ENCODE results near the gene THADA. TPM values are rescaled to one million over a fixed set of nuclear protein-coding genes. Genes with fewer than 3 reads are reported as not detected.
"Not testable (repeated sequence)": the region's sequence is repeated elsewhere in the genome, so short reads cannot be mapped to it uniquely, and the experiment has no call there.

Gene THADA
- total and polyA plus RNA-seq, 2 donors (not counting 1 experiment from before 2014, with no cell fraction given) = 9.2 to 36.2 TPM

DNA sequence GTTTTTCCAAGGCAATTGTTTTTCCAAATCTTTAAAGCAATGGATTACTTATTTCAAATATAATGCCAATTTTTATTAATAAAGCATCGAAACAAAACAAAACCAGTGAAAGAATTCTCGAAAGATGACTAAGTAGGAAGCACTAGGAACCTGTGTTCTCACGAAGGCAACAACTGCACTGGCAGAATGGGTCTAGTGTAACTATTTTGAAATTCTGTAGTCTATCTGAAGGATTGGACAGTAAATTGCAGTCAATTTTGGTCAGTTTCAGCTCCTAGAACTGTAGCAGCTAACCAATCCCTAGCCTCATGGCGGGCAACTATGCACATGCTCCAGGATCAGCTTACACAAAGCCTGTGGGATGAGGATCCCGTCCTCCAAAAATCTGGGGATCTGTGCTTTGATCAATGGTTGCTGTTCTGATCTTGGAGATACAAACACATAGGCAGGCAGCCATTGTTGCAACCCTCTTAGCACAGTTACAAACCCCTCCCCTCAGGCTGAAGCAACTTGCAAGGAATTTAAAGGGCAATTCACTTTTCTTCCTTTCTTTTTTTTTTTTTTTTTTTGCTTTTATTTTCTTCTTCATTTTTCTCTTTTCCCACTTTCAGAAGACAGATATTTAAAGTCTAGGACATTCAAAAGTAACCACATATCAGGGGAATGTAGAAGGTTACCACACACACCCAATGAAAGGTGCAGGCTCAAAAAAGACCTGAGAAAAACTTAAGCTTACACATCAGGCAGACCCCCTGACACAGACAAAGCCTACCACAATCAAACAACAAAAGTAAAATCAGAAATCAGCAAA, 147.6 kb downstream of the THADA start:
- no peak overlapping the region for H3K9ac ChIP-seq (ENCODE audit: insufficient read depth, low read length)
- DNase-seq (ENCODE audit: low read depth in 2 of 2) = no peak

GRCh38 chr2:43446755-43447154, 149.1 kb downstream of the THADA start:
- DNase-seq (ENCODE audit: low read depth in 2 of 2); H3K4me2 ChIP-seq (ENCODE audit: extremely low read depth, insufficient read depth, low read length); H3K4me1 ChIP-seq (ENCODE audit: control insufficient read depth, extremely low read depth, insufficient read depth, low read length); H3K36me3 ChIP-seq (ENCODE audit: control insufficient read depth, insufficient read depth, low read length); H2AFZ ChIP-seq (ENCODE audit: low read length); H3K27me3 ChIP-seq (ENCODE audit: control insufficient read depth, insufficient read depth, low read length); H3K9ac ChIP-seq (ENCODE audit: insufficient read depth, low read length); H3K27ac ChIP-seq (ENCODE audit: insufficient read depth, low read length); H3K9me3 ChIP-seq (ENCODE audit: control insufficient read depth, insufficient read depth, low read depth, low read length); H3K79me2 ChIP-seq (ENCODE audit: control insufficient read depth, insufficient read depth, low read length); H3K4me3 ChIP-seq (replicated peaks in 1 of 4; ENCODE audit: control extremely low read depth in 1 of 4, insufficient read depth in 1 of 4, low read depth in 3 of 4, low read length in 4 of 4); H4K20me1 ChIP-seq (ENCODE audit: control insufficient read depth, extremely low read depth, insufficient read depth, low read length): not testable (repeated sequence)

More for the DNA sequence above, 147.6 kb downstream of the THADA start:
- no peak overlapping the region for H3K27ac ChIP-seq (ENCODE audit: insufficient read depth, low read length)
- H3K36me3 ChIP-seq (ENCODE audit: control insufficient read depth, insufficient read depth, low read length) = no peaks in the 10 kb centered on the region
- H3K4me2 ChIP-seq (ENCODE audit: extremely low read depth, insufficient read depth, low read length) = no peak overlapping the region
- H2AFZ ChIP-seq (ENCODE audit: low read length) = no peak overlapping the region
- no peaks in the 10 kb centered on the region for H3K4me1 ChIP-seq (ENCODE audit: control insufficient read depth, extremely low read depth, insufficient read depth, low read length)
- H3K9me3 ChIP-seq (ENCODE audit: control insufficient read depth, insufficient read depth, low read depth, low read length) = no peaks in the 10 kb centered on the region
- H3K79me2 ChIP-seq (ENCODE audit: control insufficient read depth, insufficient read depth, low read length) = no peaks in the 10 kb centered on the region
- H4K20me1 ChIP-seq (ENCODE audit: control insufficient read depth, extremely low read depth, insufficient read depth, low read length) = no peaks in the 10 kb centered on the region
- TF ChIP-seq CTCF (conservative IDR thresholded peaks at IDR 0.05 in 1 of 2, IDR thresholded peaks at IDR 0.05 in 1 of 2; ENCODE audit: low read depth in 1 of 2, low read length in 2 of 2) (no peak), EZH2 (IDR thresholded peaks at IDR 0.05; ENCODE audit: low read length, missing control alignments) (no peak)
- no peaks in the 10 kb centered on the region for H3K27me3 ChIP-seq (ENCODE audit: control insufficient read depth, insufficient read depth, low read length)
- no peak overlapping the region for H3K4me3 ChIP-seq (replicated peaks in 1 of 4; ENCODE audit: control extremely low read depth in 1 of 4, insufficient read depth in 1 of 4, low read depth in 3 of 4, low read length in 4 of 4)

DNA sequence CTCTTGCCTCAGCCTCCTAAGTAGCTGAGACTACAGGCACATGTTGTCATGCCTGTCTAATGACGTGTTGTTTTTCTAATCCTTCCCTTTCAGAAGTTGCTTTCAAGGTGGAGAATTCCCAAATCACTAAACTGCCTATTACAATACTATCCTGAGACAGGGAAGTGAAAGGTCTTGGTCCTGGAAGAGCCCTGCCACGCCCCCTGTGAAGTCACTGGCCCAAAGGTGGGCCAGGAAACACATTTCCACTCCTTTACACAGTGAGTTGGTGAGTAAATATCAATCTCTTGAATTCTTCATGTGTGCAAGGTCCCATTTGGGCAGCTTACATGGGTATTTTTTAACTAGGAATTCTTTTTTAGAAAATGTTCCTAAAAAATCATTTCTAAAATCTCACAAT, 150.1 kb downstream of the THADA start:
- no peak overlapping the region for H3K9ac ChIP-seq (ENCODE audit: insufficient read depth, low read length)
- H3K4me2 ChIP-seq (ENCODE audit: extremely low read depth, insufficient read depth, low read length) = no peak overlapping the region
- no peaks in the 10 kb centered on the region for H3K36me3 ChIP-seq (ENCODE audit: control insufficient read depth, insufficient read depth, low read length)
- H3K27me3 ChIP-seq (ENCODE audit: control insufficient read depth, insufficient read depth, low read length) = no peaks in the 10 kb centered on the region
- H4K20me1 ChIP-seq (ENCODE audit: control insufficient read depth, extremely low read depth, insufficient read depth, low read length) = no peaks in the 10 kb centered on the region
- no peaks in the 10 kb centered on the region for H3K4me1 ChIP-seq (ENCODE audit: control insufficient read depth, extremely low read depth, insufficient read depth, low read length)
- no peaks in the 10 kb centered on the region for H3K9me3 ChIP-seq (ENCODE audit: control insufficient read depth, insufficient read depth, low read depth, low read length)
- TF ChIP-seq EZH2 (IDR thresholded peaks at IDR 0.05; ENCODE audit: low read length, missing control alignments) (no peak), CTCF (conservative IDR thresholded peaks at IDR 0.05 in 1 of 2, IDR thresholded peaks at IDR 0.05 in 1 of 2; ENCODE audit: low read depth in 1 of 2, low read length in 2 of 2) (no peak)
- no peak overlapping the region for H3K27ac ChIP-seq (ENCODE audit: insufficient read depth, low read length)
- H3K4me3 ChIP-seq (replicated peaks in 1 of 4; ENCODE audit: control extremely low read depth in 1 of 4, insufficient read depth in 1 of 4, low read depth in 3 of 4, low read length in 4 of 4) = no peak overlapping the region
- no peak for DNase-seq (ENCODE audit: low read depth in 2 of 2)
- no peak overlapping the region for H2AFZ ChIP-seq (ENCODE audit: low read length)
- no peaks in the 10 kb centered on the region for H3K79me2 ChIP-seq (ENCODE audit: control insufficient read depth, insufficient read depth, low read length)
